Measurements from ENCODE around the gene PBX1.
"Not testable (repeated sequence)": the region's sequence is repeated elsewhere in the genome, so short reads cannot be mapped to it uniquely, and the experiment has no call there.

The PBX1 gene

DNA sequence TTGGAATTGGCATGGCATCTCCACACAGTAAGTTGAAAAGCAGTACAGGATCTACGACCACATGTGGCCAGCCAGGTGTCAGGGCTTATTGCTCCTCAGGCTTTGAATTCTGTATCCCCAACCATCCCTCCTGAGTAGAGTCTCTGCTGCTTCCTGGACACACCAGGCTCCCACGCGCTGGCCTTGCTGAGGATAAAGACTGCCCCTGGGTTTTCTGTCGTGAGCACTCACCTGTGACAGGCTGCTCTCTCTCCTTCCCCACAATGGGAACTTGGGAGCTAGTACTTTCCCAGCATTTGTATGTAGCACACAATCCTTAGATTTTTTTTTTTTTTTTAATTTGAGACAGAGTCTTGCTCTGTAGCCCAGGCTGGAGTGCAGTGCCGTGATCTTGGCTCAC is 33.6 kb downstream of the PBX1 start:
- DNase-seq, result no peak

DNA sequence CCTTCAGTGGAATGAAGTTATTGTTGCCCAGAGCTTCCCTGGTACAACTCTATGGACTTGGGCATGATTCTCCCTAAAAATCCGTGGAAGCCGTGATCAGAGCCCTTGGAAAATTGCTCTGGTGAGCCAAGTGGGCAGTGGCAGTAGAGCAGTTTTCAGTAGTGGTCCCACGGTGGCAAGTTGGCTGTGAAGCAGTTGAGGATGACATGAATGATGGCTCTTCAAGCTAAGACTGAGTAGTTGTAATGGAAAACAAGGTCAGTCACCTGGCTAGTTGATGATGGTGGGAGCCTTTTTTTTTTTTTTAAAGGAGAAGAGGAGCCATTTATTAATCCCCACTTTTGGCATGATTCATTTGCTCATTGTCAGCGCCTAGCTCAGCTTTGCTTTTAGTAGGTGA is 36.2 kb downstream of the PBX1 start:
- no peak for DNase-seq

- DNase-seq, result no peak
These were observed 37.2 kb downstream of the PBX1 start for GRCh38 chr1:164596172-164596571.

- DNase-seq, result no peak
These were observed 39.7 kb downstream of the PBX1 start for GRCh38 chr1:164598719-164599118.

DNA sequence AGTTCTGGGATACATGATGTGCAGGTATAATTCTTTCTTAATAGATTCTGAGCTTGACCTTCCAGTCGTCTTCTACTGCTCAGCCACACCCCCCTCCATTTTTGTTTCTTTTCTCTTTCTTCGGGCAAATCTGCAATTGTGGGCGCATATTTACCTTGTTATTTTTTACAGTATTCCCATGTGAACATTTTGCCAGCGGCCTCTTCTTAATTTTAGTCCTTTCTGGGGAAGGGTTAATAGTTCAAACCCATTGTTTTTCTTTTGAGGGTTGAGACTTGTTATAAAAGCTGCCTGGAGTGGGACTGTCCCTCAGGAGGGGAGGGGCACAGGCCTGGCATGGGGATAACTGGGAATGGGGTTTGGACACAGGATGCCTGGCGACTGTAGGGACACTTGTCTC is 40.3 kb downstream of the PBX1 start:
- DNase-seq, result no peak

GRCh38 chr1:164601399-164602100 is 42.6 kb downstream of the PBX1 start:
- no peak for DNase-seq

- no peak for DNase-seq
These were observed 43.1 kb downstream of the PBX1 start for GRCh38 chr1:164602101-164602422.

DNA sequence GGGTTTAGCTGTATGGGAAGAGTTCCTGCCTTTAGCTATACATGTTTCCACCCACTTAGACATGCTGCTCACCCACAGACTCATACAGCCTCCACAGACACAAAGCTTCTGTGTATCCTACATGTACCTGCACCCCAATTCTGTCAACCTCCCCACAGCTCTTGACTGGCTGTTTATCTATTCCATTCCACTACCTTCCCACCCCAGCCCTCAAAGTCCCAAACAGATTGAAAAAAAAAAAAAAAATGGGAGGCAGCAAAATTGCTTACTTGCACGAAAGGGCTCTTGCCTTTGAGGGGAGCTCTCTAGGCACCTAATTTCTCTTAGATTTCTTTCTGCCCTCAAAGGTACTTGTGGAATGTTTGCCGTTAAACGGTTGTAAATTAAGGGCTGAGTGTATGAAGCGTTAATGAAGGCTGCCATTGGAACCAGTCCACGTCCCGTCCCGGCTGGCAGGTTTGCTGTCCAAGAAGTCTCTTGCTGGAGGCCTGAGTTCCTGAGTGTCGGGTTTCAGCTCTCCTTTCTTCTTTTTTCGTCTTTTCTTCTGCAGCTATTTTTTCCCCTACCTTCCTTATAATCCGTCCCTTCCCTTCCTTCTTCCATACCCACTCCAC is 43.6 kb downstream of the PBX1 start:
- no peak for DNase-seq

DNA sequence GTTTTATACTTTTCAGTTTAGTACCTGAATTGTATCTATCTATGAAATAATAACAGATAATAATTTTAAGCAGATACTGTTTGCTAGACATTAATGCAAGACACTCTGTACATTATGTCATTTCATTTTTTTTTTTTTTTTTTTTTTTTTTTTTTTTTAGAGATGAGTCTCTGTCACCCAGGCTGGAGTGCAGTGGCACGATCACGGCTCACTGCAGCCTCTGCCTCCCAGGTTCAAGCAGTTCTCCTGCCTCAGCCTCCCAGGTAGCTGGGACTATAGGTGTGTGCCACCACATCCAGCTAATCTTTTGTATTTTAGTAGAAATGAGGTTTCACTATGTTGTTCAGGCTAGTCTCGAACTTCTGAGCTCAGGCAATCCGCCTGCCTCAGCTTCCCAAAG is 44.8 kb downstream of the PBX1 start:
- DNase-seq, result not testable (repeated sequence)

- no peak for DNase-seq
These were observed 45.6 kb downstream of the PBX1 start for GRCh38 chr1:164604541-164604940.

- no peak for DNase-seq
These were observed 46.5 kb downstream of the PBX1 start for GRCh38 chr1:164605254-164606091.

GRCh38 chr1:164607351-164607750 is 48.4 kb downstream of the PBX1 start:
- DNase-seq, result no peak

DNA sequence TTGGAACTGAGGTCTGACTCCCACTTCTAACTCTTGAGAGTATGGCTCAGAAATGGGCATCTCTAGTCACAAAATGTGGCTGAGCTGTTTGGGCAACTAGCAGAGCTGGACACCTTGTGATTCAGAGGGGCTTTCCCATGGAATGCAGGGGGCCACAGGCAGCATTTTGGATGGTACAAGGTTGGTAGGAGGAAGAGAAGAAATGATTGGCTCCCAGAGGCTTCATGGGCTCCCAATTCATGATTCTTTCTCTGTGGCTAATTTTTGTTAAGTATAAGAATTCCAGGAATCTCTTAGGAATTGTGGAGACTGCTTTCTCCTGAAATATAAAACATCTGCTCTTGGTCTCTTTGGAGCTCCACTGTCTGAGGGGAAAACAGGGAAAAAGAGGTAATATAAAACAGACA is 49.7 kb downstream of the PBX1 start:
- no peak for DNase-seq

DNA sequence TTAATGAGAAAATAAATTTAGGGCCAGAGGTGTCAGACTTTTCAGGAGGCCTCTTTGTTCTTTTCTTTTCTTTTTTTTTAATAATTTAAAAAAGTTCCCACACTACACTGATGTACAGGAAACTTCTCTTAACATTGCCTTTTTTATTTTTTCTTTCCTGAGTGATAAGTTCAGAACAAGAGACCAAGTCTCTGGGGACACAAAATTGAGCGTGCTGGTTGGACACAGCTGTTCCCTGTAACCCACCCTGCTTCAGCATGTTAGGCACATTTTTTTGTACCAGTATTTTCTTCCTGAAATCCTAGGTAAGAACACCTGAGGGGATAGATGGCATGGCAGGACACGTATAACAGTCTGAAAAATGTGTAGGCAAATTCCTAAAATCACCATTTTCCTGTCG is 50.1 kb downstream of the PBX1 start:
- no peak for DNase-seq

DNA sequence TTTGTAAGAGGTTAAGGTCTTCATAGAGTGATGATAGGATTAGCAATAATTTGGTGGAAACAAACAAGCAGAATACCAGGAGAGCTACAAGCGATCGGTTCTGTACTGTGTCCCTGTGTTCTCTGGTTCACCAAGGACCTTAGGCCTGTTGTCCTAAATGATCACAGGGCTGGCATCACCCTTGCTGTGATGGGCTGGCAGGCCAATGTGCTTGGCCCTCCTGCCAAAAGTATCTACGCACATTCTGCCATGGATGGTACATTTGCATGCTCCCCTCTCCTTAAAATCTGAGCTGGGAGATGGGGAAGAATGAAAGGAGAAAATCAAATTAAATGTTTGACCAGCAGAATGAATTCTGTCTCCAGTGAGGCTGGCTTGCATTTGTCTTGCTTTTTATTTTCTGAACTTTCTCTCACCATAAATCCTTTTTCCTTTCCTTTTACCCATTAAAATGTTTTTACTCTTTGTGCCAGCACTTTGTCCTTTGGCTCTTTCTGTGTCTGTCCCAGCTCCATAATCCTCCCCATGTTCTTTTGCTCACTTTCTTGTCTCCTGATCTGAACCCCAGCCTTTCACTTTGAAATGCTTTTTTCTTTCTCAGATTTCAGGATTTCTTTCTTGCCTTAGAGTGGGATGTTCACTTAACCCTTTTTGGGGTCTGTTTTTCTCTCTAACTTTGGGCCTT is 51.7 kb downstream of the PBX1 start:
- no peak for DNase-seq

GRCh38 chr1:164611754-164612642 is 53.0 kb downstream of the PBX1 start:
- DNase-seq, result no peak

DNA sequence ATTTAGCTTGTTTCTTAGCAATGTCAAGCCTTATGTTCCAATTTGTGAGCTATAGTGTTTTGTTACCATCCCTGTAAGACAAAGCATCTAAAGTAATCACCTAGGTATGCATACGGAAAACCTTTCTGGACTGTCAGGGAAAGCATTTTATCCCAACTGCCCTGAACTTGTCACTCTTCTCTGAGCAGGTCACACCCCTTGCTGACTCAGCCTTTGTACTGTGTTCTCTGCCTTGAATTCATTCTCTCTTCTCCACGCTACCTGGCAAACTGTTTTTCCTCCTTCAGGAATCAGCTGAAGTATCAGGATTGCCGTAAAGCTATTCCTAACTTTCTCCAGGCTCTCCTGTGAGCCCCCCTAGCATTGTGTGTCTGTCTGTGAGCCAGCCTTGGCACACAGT is 54.2 kb downstream of the PBX1 start:
- DNase-seq, result no peak

- no peak for DNase-seq
These were observed 55.3 kb downstream of the PBX1 start for GRCh38 chr1:164614316-164614715.

DNA sequence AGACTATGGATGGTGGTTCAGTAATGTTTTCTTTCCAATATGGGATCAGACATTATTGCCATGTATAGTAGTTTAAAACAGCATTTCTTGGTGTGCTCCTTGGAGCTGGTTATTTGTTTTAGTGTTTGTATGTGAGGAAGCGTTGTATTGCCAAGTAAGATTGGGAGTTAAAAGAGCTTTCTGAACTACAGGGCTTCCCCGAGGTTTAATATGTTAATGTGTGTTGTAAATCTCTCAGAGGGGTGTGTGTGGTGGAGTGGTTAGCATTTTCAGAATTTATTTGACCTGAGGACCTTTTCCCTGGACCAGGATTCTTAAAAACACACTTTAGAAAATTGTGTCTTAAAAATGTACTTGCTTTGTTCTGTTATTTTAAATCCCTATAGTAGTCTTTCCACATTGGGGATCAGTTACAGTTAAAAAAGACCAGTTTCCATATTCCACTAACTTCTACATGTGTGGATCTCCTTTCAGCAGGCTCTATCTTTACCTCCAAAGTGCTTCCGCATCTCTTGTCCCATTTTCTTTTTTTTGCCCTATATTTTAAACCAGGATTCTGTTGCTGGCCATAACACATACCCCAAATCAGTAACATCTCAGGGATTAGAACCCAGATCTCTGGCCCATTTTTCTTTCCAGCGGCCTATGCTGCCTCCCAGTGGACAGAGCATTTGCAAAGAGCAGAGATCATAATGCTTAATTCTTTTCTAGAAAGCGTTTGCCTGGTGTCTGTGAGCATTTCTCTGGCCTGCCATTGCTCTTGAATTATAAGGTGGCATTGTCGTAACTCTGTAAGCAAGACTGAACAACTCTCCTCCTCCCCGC is 58.6 kb downstream of the PBX1 start:
- no peak for DNase-seq

GRCh38 chr1:164618202-164618564 is 59.2 kb downstream of the PBX1 start:
- DNase-seq, result no peak

- no peak for DNase-seq
These were observed 60.2 kb downstream of the PBX1 start for GRCh38 chr1:164619006-164619784.

Data from activated CD8-positive, alpha-beta memory T cell treated with anti-CD3 and anti-CD28 coated beads, Interleukin-2, amount 50 U/mL, for 4 hours (primary cell).